Measurements from ENCODE around the gene TMEM200B. TPM values are rescaled to one million over a fixed set of nuclear protein-coding genes. Genes with fewer than 3 reads are reported as not detected.

Gene TMEM200B
- total RNA-seq: 25.8 TPM

GRCh38 chr1:29123887-29124365 lies at the start of gene TMEM200B:
TMEM200B (minus strand) TSS chr1:29123903; CDS start chr1:29121828, 2,075 bp downstream.
- DNase-seq (ENCODE audit: extremely low spot score in 2 of 2): no peak
- H3K4me3 ChIP-seq: peak within 1 kb of the TSS; percentile 67 to 75
- H3K27ac ChIP-seq: peak within 1 kb of the TSS; percentile 94
- H3K36me3 ChIP-seq: no peaks in the 10 kb centered on the region
- no peak for TF ChIP-seq CTCF (IDR thresholded peaks at IDR 0.05)
- TF ChIP-seq POLR2A (IDR thresholded peaks at IDR 0.05): peak in 1 of 2 donors; percentile 19
- intact Hi-C loops (cut with DNase I): loop anchor here (2.0 to 10.0 kb wide), 4 partner anchors 57 to 1593 kb away; partner anchors contain the start of gene SRSF4
- H3K27me3 ChIP-seq: no peaks in the 10 kb centered on the region
- H3K4me1 ChIP-seq: peaks cover 63% of the 10 kb centered on the region
- H3K9me3 ChIP-seq: no peaks in the 10 kb centered on the region

DNA sequence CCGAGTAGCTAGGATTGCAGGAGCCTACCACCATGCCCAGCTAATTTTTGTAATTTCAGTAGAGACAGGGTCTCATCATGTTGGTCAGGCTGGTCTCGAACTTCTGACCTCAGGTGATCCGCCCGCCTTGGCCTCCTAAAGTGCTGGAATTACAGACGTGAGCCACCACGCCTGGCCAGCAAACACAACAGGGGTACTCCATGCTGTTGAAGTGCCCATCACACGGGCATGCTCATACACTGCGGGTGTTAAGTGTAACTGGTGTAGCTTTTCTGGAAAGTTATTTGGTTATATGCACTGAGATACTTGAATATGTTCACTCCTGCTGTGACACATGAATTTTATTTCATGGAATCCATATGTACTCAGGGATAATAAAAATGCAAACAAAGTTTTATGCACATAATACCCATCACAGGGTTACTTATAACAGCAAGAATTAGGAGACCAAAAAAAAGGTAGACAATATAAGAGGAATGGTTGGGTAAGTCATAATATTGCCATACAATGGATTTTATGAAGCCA lies 48.8 kb upstream of the TMEM200B start:
- no peak for DNase-seq (ENCODE audit: extremely low spot score in 2 of 2)
- Histone ChIP-seq H3K4me1 (peaks cover 61% of the 10 kb centered on the region), H3K4me3 (no peak overlapping the region), H3K9me3 (no peaks in the 10 kb centered on the region), H3K27ac (no peak overlapping the region), H3K27me3 (no peaks in the 10 kb centered on the region), H3K36me3 (peaks cover 0 to 5% of the 10 kb centered on the region in 2 donors)
- TF ChIP-seq POLR2AphosphoS5 (IDR thresholded peaks at IDR 0.05; ENCODE audit: insufficient read depth in 1 of 2, low read depth in 1 of 2) (no peak), CTCF (IDR thresholded peaks at IDR 0.05) (no peak), POLR2A (IDR thresholded peaks at IDR 0.05) (no peak)
- intact Hi-C loops (cut with DNase I): no loop called here

DNA sequence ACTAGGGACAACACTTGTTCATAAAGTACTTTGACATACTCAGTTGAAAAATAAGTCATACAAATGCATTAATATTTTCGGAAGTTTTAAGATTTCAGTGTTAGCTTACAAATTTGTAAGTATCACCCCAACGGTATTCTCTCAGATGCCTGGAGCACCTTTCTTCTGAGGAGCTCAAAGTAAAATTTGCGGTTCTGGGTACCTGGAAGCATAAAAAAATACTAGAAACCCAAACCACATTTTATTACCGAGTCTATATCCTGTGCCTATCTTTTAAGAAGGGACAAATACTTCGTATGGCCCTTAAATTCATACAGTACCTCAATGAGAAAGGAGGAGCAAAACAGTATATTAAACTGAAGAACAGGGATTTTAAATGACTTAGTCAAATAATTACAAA lies 47.8 kb upstream of the TMEM200B start:
- no peak for DNase-seq (ENCODE audit: extremely low spot score in 2 of 2)
- Histone ChIP-seq H3K4me3 (no peak overlapping the region), H3K36me3 (peaks cover 0 to 7% of the 10 kb centered on the region in 2 donors), H3K27ac (no peak overlapping the region), H3K27me3 (no peaks in the 10 kb centered on the region), H3K9me3 (no peaks in the 10 kb centered on the region), H3K4me1 (peaks cover 57% of the 10 kb centered on the region)
- TF ChIP-seq POLR2AphosphoS5 (IDR thresholded peaks at IDR 0.05; ENCODE audit: insufficient read depth in 1 of 2, low read depth in 1 of 2) (no peak), POLR2A (IDR thresholded peaks at IDR 0.05) (no peak), CTCF (IDR thresholded peaks at IDR 0.05) (no peak)
- intact Hi-C loops (cut with DNase I): no loop called here

DNA sequence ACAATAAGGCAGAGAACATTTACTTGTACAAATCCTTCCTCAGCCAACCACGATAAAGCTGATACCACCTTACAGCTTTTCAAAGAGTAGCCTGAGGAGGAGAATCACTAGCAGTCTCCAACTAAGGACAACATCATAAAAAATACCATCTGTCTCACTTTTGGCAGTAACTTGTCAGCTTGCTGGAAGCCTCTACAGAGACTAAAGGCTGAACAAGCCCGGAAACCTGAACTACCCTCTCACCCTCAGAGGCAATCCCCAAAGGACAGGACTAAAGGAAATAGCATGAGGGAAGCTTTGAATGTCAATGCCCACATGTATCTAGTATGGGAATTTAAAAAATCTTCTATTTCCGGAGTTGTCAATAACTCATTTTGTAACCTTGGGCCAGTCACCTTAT lies 47.4 kb upstream of the TMEM200B start:
- H3K36me3 ChIP-seq: peaks cover 0 to 11% of the 10 kb centered on the region in 2 donors
- no peak overlapping the region for H3K4me3 ChIP-seq
- intact Hi-C loops (cut with DNase I): no loop called here
- H3K27me3 ChIP-seq: no peaks in the 10 kb centered on the region
- H3K4me1 ChIP-seq: peaks cover 59% of the 10 kb centered on the region
- H3K27ac ChIP-seq: no peak overlapping the region
- DNase-seq (ENCODE audit: extremely low spot score in 2 of 2): no peak
- TF ChIP-seq POLR2A (IDR thresholded peaks at IDR 0.05): no peak
- TF ChIP-seq POLR2AphosphoS5 (IDR thresholded peaks at IDR 0.05; ENCODE audit: insufficient read depth in 1 of 2, low read depth in 1 of 2): no peak
- TF ChIP-seq CTCF (IDR thresholded peaks at IDR 0.05): no peak
- H3K9me3 ChIP-seq: no peaks in the 10 kb centered on the region

DNA sequence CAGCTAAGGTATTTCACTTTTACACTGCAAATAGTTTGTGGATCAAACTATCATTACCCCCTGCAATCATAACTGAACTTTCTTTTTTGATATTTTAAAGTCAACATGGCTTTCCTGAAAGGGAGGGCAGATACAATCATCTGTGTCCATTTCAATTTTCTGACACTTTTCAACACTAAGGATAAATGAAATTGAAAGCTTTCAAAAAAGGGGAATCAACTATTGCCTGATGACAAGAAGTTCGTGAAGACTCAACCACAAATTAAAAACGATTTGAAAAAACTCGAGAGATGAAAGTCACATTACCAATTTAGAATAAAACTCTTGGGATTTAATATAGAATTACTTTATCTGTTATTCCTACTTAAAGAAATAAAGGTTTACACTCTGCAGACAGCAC lies 46.3 kb upstream of the TMEM200B start:
- Histone ChIP-seq H3K4me1 (peaks cover 54% of the 10 kb centered on the region), H3K36me3 (peaks cover 0 to 21% of the 10 kb centered on the region in 2 donors), H3K27ac (no peak overlapping the region), H3K9me3 (no peaks in the 10 kb centered on the region), H3K4me3 (no peak overlapping the region), H3K27me3 (no peaks in the 10 kb centered on the region)
- intact Hi-C loops (cut with DNase I): no loop called here
- TF ChIP-seq CTCF (IDR thresholded peaks at IDR 0.05) (no peak), POLR2A (IDR thresholded peaks at IDR 0.05) (no peak), POLR2AphosphoS5 (IDR thresholded peaks at IDR 0.05; ENCODE audit: insufficient read depth in 1 of 2, low read depth in 1 of 2) (no peak)
- no peak for DNase-seq (ENCODE audit: extremely low spot score in 2 of 2)
